ENCODE measurements around the gene TPRG1. TPM values are rescaled to one million over a fixed set of nuclear protein-coding genes. Genes with fewer than 3 reads are reported as not detected.

The TPRG1 gene
- total and polyA plus RNA-seq, 4 donors: 1.0 to 46.6 (median 6.9) TPM

DNA sequence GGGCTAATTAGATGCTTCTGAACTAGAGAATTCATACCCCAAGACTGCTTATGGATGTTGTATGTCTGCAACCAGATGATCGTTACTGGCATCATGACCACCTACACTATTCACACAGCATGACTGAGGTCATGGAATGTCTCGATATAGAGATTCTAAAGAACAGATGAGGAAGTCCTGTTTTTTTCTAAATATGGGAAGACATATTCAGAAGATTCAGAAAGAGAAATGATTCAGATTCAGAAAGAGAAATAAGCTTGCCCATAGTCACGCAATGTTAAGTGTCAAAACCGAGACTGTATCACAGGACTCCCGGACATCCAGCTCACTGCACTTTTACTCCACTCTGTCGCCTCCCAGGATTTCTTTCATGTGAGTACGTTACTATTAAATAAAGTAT lies 136.2 kb downstream of the TPRG1 start:
- Histone ChIP-seq H3K27ac (ENCODE audit: low read depth in 1 of 2, low read length in 2 of 2) (no peak overlapping the region), H3K36me3 (ENCODE audit: control insufficient read depth in 4 of 4, insufficient read depth in 3 of 4, low read depth in 1 of 4, low read length in 3 of 4) (peaks cover 0 to 9% (median 1%) of the 10 kb centered on the region in 4 donors), H3K4me1 (ENCODE audit: control insufficient read depth in 4 of 4, insufficient read depth in 4 of 4, low read length in 3 of 4) (no peaks in the 10 kb centered on the region), H3K9ac (ENCODE audit: low read depth in 1 of 2, low read length in 2 of 2) (no peak overlapping the region), H3K27me3 (ENCODE audit: control insufficient read depth in 4 of 4, insufficient read depth in 4 of 4, low read length in 3 of 4) (no peaks in the 10 kb centered on the region), H3K4me3 (ENCODE audit: low read depth in 1 of 3, low read length in 3 of 3) (no peak overlapping the region), H3K9me3 (ENCODE audit: control insufficient read depth in 4 of 4, low read length in 3 of 4) (no peaks in the 10 kb centered on the region)
- WGBS: 95% methylated on average over 7 of the region's 7 CpGs
- DNase-seq (ENCODE audit: low spot score): no peak
- TF ChIP-seq, protein P1, sequence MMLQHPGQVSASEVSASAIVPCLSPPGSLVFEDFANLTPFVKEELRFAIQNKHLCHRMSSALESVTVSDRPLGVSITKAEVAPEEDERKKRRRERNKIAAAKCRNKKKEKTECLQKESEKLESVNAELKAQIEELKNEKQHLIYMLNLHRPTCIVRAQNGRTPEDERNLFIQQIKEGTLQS (IDR thresholded peaks at IDR 0.05): no peak
- TF ChIP-seq HNF4A (conservative IDR thresholded peaks at IDR 0.05): no peak
- TF ChIP-seq NR2F2 (IDR thresholded peaks at IDR 0.05): no peak
- no peak for TF ChIP-seq RAD21 (IDR thresholded peaks at IDR 0.05)
- no peak for TF ChIP-seq HNF4G (IDR thresholded peaks at IDR 0.05)
- TF ChIP-seq, protein P2, sequence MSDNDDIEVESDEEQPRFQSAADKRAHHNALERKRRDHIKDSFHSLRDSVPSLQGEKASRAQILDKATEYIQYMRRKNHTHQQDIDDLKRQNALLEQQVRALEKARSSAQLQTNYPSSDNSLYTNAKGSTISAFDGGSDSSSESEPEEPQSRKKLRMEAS (IDR thresholded peaks at IDR 0.05): no peak
- TF ChIP-seq, protein P3, sequence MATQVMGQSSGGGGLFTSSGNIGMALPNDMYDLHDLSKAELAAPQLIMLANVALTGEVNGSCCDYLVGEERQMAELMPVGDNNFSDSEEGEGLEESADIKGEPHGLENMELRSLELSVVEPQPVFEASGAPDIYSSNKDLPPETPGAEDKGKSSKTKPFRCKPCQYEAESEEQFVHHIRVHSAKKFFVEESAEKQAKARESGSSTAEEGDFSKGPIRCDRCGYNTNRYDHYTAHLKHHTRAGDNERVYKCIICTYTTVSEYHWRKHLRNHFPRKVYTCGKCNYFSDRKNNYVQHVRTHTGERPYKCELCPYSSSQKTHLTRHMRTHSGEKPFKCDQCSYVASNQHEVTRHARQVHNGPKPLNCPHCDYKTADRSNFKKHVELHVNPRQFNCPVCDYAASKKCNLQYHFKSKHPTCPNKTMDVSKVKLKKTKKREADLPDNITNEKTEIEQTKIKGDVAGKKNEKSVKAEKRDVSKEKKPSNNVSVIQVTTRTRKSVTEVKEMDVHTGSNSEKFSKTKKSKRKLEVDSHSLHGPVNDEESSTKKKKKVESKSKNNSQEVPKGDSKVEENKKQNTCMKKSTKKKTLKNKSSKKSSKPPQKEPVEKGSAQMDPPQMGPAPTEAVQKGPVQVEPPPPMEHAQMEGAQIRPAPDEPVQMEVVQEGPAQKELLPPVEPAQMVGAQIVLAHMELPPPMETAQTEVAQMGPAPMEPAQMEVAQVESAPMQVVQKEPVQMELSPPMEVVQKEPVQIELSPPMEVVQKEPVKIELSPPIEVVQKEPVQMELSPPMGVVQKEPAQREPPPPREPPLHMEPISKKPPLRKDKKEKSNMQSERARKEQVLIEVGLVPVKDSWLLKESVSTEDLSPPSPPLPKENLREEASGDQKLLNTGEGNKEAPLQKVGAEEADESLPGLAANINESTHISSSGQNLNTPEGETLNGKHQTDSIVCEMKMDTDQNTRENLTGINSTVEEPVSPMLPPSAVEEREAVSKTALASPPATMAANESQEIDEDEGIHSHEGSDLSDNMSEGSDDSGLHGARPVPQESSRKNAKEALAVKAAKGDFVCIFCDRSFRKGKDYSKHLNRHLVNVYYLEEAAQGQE (IDR thresholded peaks at IDR 0.05): no peak
- no peak for TF ChIP-seq GABPA (IDR thresholded peaks at IDR 0.05 in 1 of 2, conservative IDR thresholded peaks at IDR 0.05 in 1 of 2)
- no peak for TF ChIP-seq TAF1 (conservative IDR thresholded peaks at IDR 0.05)
- TF ChIP-seq FOXA1 (IDR thresholded peaks at IDR 0.05): no peak
- TF ChIP-seq FOXA2 (IDR thresholded peaks at IDR 0.05): no peak
- TF ChIP-seq JUND (IDR thresholded peaks at IDR 0.05): no peak
- TF ChIP-seq SP1 (IDR thresholded peaks at IDR 0.05): no peak
- TF ChIP-seq RXRA (IDR thresholded peaks at IDR 0.05): no peak
- TF ChIP-seq, protein P4, sequence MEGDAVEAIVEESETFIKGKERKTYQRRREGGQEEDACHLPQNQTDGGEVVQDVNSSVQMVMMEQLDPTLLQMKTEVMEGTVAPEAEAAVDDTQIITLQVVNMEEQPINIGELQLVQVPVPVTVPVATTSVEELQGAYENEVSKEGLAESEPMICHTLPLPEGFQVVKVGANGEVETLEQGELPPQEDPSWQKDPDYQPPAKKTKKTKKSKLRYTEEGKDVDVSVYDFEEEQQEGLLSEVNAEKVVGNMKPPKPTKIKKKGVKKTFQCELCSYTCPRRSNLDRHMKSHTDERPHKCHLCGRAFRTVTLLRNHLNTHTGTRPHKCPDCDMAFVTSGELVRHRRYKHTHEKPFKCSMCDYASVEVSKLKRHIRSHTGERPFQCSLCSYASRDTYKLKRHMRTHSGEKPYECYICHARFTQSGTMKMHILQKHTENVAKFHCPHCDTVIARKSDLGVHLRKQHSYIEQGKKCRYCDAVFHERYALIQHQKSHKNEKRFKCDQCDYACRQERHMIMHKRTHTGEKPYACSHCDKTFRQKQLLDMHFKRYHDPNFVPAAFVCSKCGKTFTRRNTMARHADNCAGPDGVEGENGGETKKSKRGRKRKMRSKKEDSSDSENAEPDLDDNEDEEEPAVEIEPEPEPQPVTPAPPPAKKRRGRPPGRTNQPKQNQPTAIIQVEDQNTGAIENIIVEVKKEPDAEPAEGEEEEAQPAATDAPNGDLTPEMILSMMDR (IDR thresholded peaks at IDR 0.05; ENCODE audit: low read depth, low read length, missing input control): no peak
- TF ChIP-seq EGR1 (IDR thresholded peaks at IDR 0.05; ENCODE audit: low read depth in 2 of 2): no peak

DNA sequence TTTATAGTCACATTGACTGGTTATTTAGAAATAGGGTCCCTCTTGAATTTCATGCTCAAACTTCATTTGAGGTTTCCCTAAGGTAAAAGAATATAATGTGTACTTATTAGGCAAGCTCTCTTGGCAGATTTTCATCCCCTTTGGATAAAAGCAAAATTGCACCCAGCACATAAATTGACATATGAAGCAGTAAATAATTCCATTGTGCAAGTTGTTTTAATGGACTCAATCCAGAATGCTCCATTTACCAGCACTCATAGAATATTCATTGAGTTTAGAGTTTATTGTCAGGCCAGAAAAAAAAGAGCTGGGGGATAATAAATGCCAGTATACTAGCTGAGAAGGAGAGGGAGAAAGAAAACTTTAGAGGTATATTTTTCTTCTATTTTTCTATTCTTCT lies 136.8 kb downstream of the TPRG1 start:
- no peak overlapping the region for H3K27ac ChIP-seq (ENCODE audit: low read depth in 1 of 2, low read length in 2 of 2)
- no peak overlapping the region for H3K4me3 ChIP-seq (ENCODE audit: low read depth in 1 of 3, low read length in 3 of 3)
- no peak overlapping the region for H3K9ac ChIP-seq (ENCODE audit: low read depth in 1 of 2, low read length in 2 of 2)
- DNase-seq (ENCODE audit: low spot score): no peak
- H3K27me3 ChIP-seq (ENCODE audit: control insufficient read depth in 4 of 4, insufficient read depth in 4 of 4, low read length in 3 of 4): no peaks in the 10 kb centered on the region
- H3K36me3 ChIP-seq (ENCODE audit: control insufficient read depth in 4 of 4, insufficient read depth in 3 of 4, low read depth in 1 of 4, low read length in 3 of 4): peaks cover 0 to 9% (median 1%) of the 10 kb centered on the region in 4 donors
- H3K9me3 ChIP-seq (ENCODE audit: control insufficient read depth in 4 of 4, low read length in 3 of 4): no peaks in the 10 kb centered on the region
- no peaks in the 10 kb centered on the region for H3K4me1 ChIP-seq (ENCODE audit: control insufficient read depth in 4 of 4, insufficient read depth in 4 of 4, low read length in 3 of 4)
- TF ChIP-seq EGR1 (IDR thresholded peaks at IDR 0.05; ENCODE audit: low read depth in 2 of 2) (no peak), NR2F2 (IDR thresholded peaks at IDR 0.05) (no peak), YY1 (IDR thresholded peaks at IDR 0.05) (no peak), TAF1 (conservative IDR thresholded peaks at IDR 0.05) (no peak), HNF4G (IDR thresholded peaks at IDR 0.05) (no peak), JUND (IDR thresholded peaks at IDR 0.05) (no peak), HNF4A (conservative IDR thresholded peaks at IDR 0.05) (no peak), GABPA (IDR thresholded peaks at IDR 0.05 in 1 of 2, conservative IDR thresholded peaks at IDR 0.05 in 1 of 2) (no peak), FOXA1 (IDR thresholded peaks at IDR 0.05) (no peak), RAD21 (IDR thresholded peaks at IDR 0.05) (no peak), SP1 (IDR thresholded peaks at IDR 0.05) (no peak), FOXA2 (IDR thresholded peaks at IDR 0.05) (no peak)
- TF ChIP-seq, protein P4 (IDR thresholded peaks at IDR 0.05; ENCODE audit: low read depth, low read length, missing input control): no peak
- TF ChIP-seq, protein P2 (IDR thresholded peaks at IDR 0.05): no peak
- TF ChIP-seq, protein P1 (IDR thresholded peaks at IDR 0.05): no peak
- TF ChIP-seq, protein P3 (IDR thresholded peaks at IDR 0.05): no peak

Data from liver (tissue), 9 donors.